C4-2B (cell line): ENCODE results near the gene TIPARP.

Experiments
- ZFX ChIP-seq: fragments of 450-650 bp; IDR thresholded peaks from 2 replicates; pipeline ENCODE4 v1.6.1; 2017
- TF ChIP-seq, protein P1 (sequence below): fragments of 450-650 bp; conservative IDR thresholded peaks from 2 replicates; pipeline ENCODE4 v1.5.1; 2017; ENCODE audit warnings: mild to moderate bottlenecking

DNA sequence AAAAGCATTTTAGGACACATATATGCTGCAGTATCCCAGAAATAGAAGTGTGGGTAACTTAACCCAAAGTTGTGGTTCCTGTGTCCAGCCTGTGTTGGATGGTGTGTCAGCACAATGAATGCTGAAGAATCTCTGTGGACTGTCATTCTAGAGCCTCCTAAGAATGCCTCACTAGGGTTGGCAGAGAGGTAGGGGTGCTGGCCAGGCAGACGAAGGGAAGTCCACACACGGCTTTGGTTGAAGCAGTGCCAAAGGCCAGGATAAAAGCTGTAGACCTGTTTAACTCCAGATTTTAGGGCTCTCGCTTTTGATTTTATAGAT lies 43.7 kb upstream of the TIPARP start:
- TF ChIP-seq, protein P1, sequence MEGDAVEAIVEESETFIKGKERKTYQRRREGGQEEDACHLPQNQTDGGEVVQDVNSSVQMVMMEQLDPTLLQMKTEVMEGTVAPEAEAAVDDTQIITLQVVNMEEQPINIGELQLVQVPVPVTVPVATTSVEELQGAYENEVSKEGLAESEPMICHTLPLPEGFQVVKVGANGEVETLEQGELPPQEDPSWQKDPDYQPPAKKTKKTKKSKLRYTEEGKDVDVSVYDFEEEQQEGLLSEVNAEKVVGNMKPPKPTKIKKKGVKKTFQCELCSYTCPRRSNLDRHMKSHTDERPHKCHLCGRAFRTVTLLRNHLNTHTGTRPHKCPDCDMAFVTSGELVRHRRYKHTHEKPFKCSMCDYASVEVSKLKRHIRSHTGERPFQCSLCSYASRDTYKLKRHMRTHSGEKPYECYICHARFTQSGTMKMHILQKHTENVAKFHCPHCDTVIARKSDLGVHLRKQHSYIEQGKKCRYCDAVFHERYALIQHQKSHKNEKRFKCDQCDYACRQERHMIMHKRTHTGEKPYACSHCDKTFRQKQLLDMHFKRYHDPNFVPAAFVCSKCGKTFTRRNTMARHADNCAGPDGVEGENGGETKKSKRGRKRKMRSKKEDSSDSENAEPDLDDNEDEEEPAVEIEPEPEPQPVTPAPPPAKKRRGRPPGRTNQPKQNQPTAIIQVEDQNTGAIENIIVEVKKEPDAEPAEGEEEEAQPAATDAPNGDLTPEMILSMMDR = no peak
- TF ChIP-seq ZFX = no peak
